ENCODE data around the gene PALM. TPM values are rescaled to one million over a fixed set of nuclear protein-coding genes. Genes with fewer than 3 reads are reported as not detected.
"Not testable (repeated sequence)": the region's sequence is repeated elsewhere in the genome, so short reads cannot be mapped to it uniquely, and the experiment has no call there.

Gene PALM
- total RNA-seq, 1 experiment from 2014 or later = 21.2 TPM

DNA sequence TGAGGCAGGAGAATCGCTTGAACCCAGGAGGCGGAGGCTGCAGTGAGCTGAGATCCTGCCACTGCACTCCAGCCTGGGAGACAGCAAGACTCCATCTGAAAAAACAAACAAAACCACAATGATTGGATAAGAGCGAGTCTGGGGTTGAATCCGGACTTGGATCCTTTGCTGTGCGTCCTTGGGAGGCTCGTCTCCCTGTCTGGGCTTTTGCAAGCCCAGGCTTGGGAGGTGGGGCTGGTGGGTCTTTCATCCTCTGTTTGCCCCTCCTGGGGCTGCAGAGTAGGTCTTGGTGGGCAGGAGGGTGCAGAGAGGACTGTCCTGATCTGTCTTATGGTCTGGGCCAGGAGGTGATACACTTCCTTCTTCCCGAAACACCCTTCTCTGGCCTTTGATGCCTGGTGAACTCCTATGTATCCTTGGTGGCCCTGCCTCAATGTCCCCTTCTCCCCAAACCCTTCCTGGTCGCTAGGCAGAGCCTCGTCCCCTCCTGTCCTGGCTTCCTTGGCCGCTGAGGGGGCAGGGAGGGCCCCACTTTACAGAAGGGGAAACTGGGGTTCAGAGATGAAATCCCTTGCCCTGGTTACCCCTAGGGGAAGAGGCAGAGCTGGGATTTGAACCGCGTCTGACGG, 16.8 kb downstream of the PALM start:
- BruUV-seq (replicated peaks) = no TSS peak
- H3K27ac ChIP-seq (ENCODE audit: low read depth, low read length, poor library complexity, severe bottlenecking) = no peak overlapping the region

DNA sequence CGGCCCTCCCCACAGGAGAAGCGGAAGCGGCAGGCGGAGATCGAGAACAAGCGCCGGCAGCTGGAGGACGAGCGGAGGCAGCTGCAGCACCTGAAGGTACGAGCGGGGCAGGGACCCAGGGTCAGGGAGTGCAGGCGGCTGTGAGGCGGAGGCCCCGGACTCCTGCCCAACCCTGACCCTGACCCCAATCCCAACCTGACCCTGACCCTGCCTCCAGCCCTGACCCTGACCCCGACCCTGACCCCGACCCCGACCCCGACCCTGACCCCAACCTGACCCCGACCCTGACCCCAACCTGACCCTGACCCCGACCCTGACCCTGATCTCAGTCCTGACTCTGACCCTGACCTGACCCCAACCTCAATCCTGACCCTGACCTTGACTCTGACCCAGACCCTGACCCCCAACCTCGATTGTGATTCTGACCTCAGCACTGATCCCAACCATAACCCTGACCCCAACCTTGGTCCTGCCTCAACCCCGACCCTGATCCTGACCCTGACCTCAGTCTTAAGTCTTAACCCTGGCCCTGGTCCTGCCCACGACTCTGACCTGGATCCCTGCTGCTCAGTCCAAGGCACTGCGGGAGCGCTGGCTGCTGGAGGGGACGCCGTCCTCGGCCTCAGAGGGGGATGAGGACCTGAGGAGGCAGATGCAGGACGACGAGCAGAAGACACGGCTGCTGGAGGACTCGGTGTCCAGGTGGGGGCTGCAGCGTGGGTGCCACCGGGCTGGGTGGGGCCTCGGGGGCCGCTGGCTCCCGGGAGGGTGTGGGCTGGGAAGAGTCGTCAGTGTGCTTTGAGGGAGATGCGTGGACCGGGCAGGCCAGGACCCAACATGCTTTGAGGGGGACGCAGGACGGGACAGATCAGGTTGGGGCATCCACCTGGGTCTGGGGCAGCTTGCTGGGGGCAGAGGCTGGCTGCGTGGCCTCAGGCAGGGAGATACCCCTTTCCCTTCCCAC, 18.5 kb downstream of the PALM start:
- CTCF ChIA-PET = no interaction called here
- Histone ChIP-seq H3K27ac (ENCODE audit: low read depth, low read length, poor library complexity, severe bottlenecking) (no peak overlapping the region), H3K9me3 (ENCODE audit: low read depth, low read length, poor library complexity, severe bottlenecking) (no peaks in the 10 kb centered on the region), H3K4me3 (ENCODE audit: low read depth, low read length, poor library complexity, severe bottlenecking) (no peak overlapping the region), H3K36me3 (ENCODE audit: insufficient read depth, low read length, poor library complexity, severe bottlenecking) (no peaks in the 10 kb centered on the region), H3K27me3 (replicated peaks; ENCODE audit: insufficient read depth, low read depth, low read length, poor library complexity) (no peaks in the 10 kb centered on the region), H3K4me1 (ENCODE audit: insufficient read depth, low read length, poor library complexity, severe bottlenecking) (no peaks in the 10 kb centered on the region)
- BruUV-seq (replicated peaks) = no TSS peak
- POLR2A ChIA-PET (ENCODE audit: low non-redundant PET) = no interaction called here
- no peak for DNase-seq (ENCODE audit: low spot score)
- intact Hi-C loops (cut with micrococcal nuclease; ENCODE audit: unreplicated experiment) = no loop called here
- TF ChIP-seq EZH2 (IDR thresholded peaks at IDR 0.05; ENCODE audit: borderline replicate concordance, low read depth, low read length, poor library complexity, severe bottlenecking) = no peak
- TF ChIP-seq, protein P1, sequence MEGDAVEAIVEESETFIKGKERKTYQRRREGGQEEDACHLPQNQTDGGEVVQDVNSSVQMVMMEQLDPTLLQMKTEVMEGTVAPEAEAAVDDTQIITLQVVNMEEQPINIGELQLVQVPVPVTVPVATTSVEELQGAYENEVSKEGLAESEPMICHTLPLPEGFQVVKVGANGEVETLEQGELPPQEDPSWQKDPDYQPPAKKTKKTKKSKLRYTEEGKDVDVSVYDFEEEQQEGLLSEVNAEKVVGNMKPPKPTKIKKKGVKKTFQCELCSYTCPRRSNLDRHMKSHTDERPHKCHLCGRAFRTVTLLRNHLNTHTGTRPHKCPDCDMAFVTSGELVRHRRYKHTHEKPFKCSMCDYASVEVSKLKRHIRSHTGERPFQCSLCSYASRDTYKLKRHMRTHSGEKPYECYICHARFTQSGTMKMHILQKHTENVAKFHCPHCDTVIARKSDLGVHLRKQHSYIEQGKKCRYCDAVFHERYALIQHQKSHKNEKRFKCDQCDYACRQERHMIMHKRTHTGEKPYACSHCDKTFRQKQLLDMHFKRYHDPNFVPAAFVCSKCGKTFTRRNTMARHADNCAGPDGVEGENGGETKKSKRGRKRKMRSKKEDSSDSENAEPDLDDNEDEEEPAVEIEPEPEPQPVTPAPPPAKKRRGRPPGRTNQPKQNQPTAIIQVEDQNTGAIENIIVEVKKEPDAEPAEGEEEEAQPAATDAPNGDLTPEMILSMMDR (conservative IDR thresholded peaks at IDR 0.05; ENCODE audit: low read depth, low read length) = no peak

More for the DNA sequence above, 16.8 kb downstream of the PALM start:
- CTCF ChIA-PET = no interaction called here
- intact Hi-C loops (cut with micrococcal nuclease; ENCODE audit: unreplicated experiment) = no loop called here
- Histone ChIP-seq H3K4me3 (ENCODE audit: low read depth, low read length, poor library complexity, severe bottlenecking) (no peak overlapping the region), H3K27me3 (replicated peaks; ENCODE audit: insufficient read depth, low read depth, low read length, poor library complexity) (no peaks in the 10 kb centered on the region), H3K4me1 (ENCODE audit: insufficient read depth, low read length, poor library complexity, severe bottlenecking) (no peaks in the 10 kb centered on the region), H3K36me3 (ENCODE audit: insufficient read depth, low read length, poor library complexity, severe bottlenecking) (no peaks in the 10 kb centered on the region), H3K9me3 (ENCODE audit: low read depth, low read length, poor library complexity, severe bottlenecking) (no peaks in the 10 kb centered on the region)
- no peak for TF ChIP-seq EZH2 (IDR thresholded peaks at IDR 0.05; ENCODE audit: borderline replicate concordance, low read depth, low read length, poor library complexity, severe bottlenecking)
- TF ChIP-seq, protein P1 (conservative IDR thresholded peaks at IDR 0.05; ENCODE audit: low read depth, low read length) = no peak
- POLR2A ChIA-PET (ENCODE audit: low non-redundant PET) = no interaction called here
- no peak for DNase-seq (ENCODE audit: low spot score)

DNA sequence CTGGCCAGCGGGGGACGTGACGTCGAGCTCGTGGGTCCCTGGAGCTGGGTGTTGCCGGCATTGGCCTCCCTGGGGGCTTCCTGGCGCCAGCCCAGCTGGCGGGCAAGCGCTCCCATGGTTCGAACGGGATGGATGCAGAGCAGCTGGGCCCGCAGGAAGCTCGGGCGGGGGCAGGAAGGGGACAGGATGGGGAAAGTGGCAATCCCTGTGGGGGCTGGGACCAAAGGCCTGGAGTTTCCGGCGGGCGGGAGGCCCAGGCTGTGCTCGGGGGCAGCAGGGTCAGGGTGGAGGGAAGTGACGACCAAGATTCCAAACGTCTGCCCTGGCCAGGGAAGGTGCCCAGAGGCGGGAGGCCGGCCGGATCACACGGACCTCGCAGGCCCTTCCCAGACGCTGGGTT, 19.3 kb downstream of the PALM start:
- Histone ChIP-seq H3K4me1 (ENCODE audit: insufficient read depth, low read length, poor library complexity, severe bottlenecking) (no peaks in the 10 kb centered on the region), H3K36me3 (ENCODE audit: insufficient read depth, low read length, poor library complexity, severe bottlenecking) (no peaks in the 10 kb centered on the region), H3K27ac (ENCODE audit: low read depth, low read length, poor library complexity, severe bottlenecking) (no peak overlapping the region), H3K27me3 (replicated peaks; ENCODE audit: insufficient read depth, low read depth, low read length, poor library complexity) (no peaks in the 10 kb centered on the region), H3K9me3 (ENCODE audit: low read depth, low read length, poor library complexity, severe bottlenecking) (no peaks in the 10 kb centered on the region), H3K4me3 (ENCODE audit: low read depth, low read length, poor library complexity, severe bottlenecking) (no peak overlapping the region)
- CTCF ChIA-PET = no interaction called here
- TF ChIP-seq, protein P1 (conservative IDR thresholded peaks at IDR 0.05; ENCODE audit: low read depth, low read length) = no peak
- TF ChIP-seq EZH2 (IDR thresholded peaks at IDR 0.05; ENCODE audit: borderline replicate concordance, low read depth, low read length, poor library complexity, severe bottlenecking) = no peak
- POLR2A ChIA-PET (ENCODE audit: low non-redundant PET) = no interaction called here
- no TSS peak for BruUV-seq (replicated peaks)
- intact Hi-C loops (cut with micrococcal nuclease; ENCODE audit: unreplicated experiment) = no loop called here
- peak; percentile 56 for DNase-seq (ENCODE audit: low spot score)

GRCh38 chr19:729564-729963, 20.8 kb downstream of the PALM start:
- H3K4me1 ChIP-seq (ENCODE audit: insufficient read depth, low read length, poor library complexity, severe bottlenecking); BruUV-seq (replicated peaks); H3K36me3 ChIP-seq (ENCODE audit: insufficient read depth, low read length, poor library complexity, severe bottlenecking); H3K9me3 ChIP-seq (ENCODE audit: low read depth, low read length, poor library complexity, severe bottlenecking); H3K27ac ChIP-seq (ENCODE audit: low read depth, low read length, poor library complexity, severe bottlenecking); CTCF ChIA-PET; DNase-seq (ENCODE audit: low spot score); H3K4me3 ChIP-seq (ENCODE audit: low read depth, low read length, poor library complexity, severe bottlenecking); H3K27me3 ChIP-seq (replicated peaks; ENCODE audit: insufficient read depth, low read depth, low read length, poor library complexity); intact Hi-C loops (cut with micrococcal nuclease; ENCODE audit: unreplicated experiment); POLR2A ChIA-PET (ENCODE audit: low non-redundant PET): not testable (repeated sequence)
